ENCODE measurements around the gene IFNL1.

IFNL1 gene

DNA sequence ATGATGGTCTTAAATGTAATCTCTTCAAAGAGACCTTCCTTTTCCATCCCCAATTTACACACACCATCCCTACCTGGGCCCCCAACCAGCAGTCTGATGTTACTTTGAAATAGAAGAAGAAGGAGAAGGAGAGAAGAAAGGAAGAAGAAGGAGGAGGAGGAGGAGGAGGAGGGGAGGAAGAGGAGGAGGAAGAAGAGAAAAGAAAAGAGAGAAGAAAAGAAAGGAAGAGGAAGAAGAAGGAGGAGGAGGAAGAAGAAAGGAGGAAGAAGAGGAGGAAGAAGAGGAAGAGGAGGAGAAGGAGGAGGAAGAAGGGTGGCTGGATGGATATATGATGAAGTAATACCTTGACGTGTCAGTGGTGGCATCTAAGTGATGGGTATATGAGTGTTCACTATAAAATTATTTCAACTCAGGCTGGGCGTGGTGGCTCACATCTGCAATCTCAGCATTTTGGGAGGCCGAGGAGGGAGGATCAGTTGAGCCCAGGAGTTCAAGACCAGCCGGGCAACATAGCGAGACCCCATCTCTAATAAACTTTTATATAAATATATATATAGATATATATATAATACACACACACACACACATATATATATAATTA, 28.1 kb downstream of the IFNL1 start:
- H2BK15ac ChIP-seq (ENCODE audit: low read depth, poor library complexity, severe bottlenecking): no peak overlapping the region
- peaks cover 0 to 3% of the 10 kb centered on the region in 2 experiments for H3K36me3 ChIP-seq (ENCODE audit: control insufficient read depth in 1 of 2, insufficient read depth in 2 of 2, low read depth in 1 of 2, low read length in 2 of 2)
- peaks cover 22 to 29% of the 10 kb centered on the region in 2 experiments for H3K27me3 ChIP-seq (ENCODE audit: control insufficient read depth in 1 of 2, insufficient read depth in 1 of 2, low read length in 2 of 2)
- no peaks in the 10 kb centered on the region for H3K79me1 ChIP-seq (replicated peaks; ENCODE audit: low read length, poor library complexity, severe bottlenecking)
- peaks cover 7% of the 10 kb centered on the region for H3K4me1 ChIP-seq (ENCODE audit: control insufficient read depth, insufficient read depth, low read depth, low read length)
- H3K4me2 ChIP-seq (ENCODE audit: low read length, poor library complexity, severe bottlenecking): no peak overlapping the region
- no peak overlapping the region for H2BK5ac ChIP-seq (ENCODE audit: low read depth, low read length, poor library complexity, severe bottlenecking)
- no peak overlapping the region for H3K4ac ChIP-seq (ENCODE audit: low read depth in 1 of 2, low read length in 2 of 2)
- H3K14ac ChIP-seq (ENCODE audit: low read length in 2 of 2): no peak overlapping the region
- no peak overlapping the region for H3K4me3 ChIP-seq (ENCODE audit: insufficient read depth in 1 of 2, low read depth in 1 of 2, low read length in 2 of 2)
- H3K9ac ChIP-seq (ENCODE audit: low read length): no peak overlapping the region
- H4K91ac ChIP-seq (ENCODE audit: low read length): no peak overlapping the region
- WGBS: 96% methylated on average over 2 of the region's 5 CpGs
- no peak overlapping the region for H4K8ac ChIP-seq (ENCODE audit: low read length)
- no peak overlapping the region for H3K18ac ChIP-seq (ENCODE audit: low read depth in 1 of 2, low read length in 2 of 2)
- H3K27ac ChIP-seq (ENCODE audit: low read length, poor library complexity, severe bottlenecking): no peak overlapping the region
- no peak overlapping the region for H2AK5ac ChIP-seq (ENCODE audit: low read length, severe bottlenecking)
- no peak overlapping the region for H2BK12ac ChIP-seq (ENCODE audit: low read length in 2 of 2)
- no peaks in the 10 kb centered on the region for H3K9me3 ChIP-seq (ENCODE audit: control insufficient read depth, low read length)
- DNase-seq: no peak
- H2BK120ac ChIP-seq (ENCODE audit: low read depth, low read length): no peak overlapping the region
- H2AFZ ChIP-seq (ENCODE audit: low read depth, low read length): no peak overlapping the region
- H3K23ac ChIP-seq (ENCODE audit: low read length in 2 of 2): no peak overlapping the region

DNA sequence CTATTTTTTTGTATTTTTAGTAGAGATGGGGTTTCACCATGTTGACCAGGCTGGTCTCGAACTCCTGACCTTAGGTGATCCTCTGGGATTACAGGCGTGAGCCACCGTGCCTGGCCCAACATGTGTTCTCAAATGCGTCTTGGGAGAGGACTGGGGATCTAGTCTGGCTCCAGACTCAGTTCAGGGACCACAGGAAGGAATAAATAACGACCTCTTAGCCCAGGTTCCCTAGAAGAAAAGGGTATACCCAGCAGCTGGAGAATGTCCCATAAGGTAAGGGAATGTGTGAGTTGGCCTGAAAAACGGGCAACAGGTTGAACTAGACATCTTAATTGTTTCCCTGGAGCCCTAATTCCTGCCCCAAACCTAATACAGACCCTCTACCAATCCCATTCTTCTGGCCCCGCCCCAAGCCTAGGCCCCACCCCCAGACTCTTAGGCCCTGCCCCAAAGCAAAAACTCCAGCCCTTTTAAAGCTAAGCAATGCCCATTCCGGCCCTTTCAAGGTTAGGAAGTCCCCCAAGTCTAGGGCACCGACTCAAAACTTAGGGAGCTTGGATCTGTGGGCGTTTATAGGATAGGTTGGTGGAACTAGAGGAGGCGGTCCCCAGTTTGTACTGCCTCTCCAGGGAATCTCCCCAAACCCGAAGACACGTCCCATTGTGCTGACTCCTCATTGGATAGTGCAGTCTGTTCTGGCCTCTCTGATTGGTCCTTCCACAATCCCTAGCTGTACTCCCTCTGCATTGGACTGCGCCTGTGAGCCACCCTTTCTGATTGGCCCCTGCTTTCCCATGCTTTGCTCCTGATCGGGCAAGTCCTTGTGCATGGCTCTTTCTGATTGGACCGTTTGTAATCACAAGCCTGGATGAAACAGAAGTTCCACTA, 29.8 kb downstream of the IFNL1 start:
- Histone ChIP-seq H3K4me3 (ENCODE audit: insufficient read depth in 1 of 2, low read depth in 1 of 2, low read length in 2 of 2) (no peak overlapping the region), H3K27me3 (ENCODE audit: control insufficient read depth in 1 of 2, insufficient read depth in 1 of 2, low read length in 2 of 2) (peaks cover 14 to 23% of the 10 kb centered on the region in 2 experiments), H3K79me1 (replicated peaks; ENCODE audit: low read length, poor library complexity, severe bottlenecking) (no peaks in the 10 kb centered on the region), H2BK5ac (ENCODE audit: low read depth, low read length, poor library complexity, severe bottlenecking) (no peak overlapping the region), H2BK120ac (ENCODE audit: low read depth, low read length) (no peak overlapping the region), H3K36me3 (ENCODE audit: control insufficient read depth in 1 of 2, insufficient read depth in 2 of 2, low read depth in 1 of 2, low read length in 2 of 2) (no peaks in the 10 kb centered on the region), H2BK12ac (ENCODE audit: low read length in 2 of 2) (no peak overlapping the region), H3K9ac (ENCODE audit: low read length) (no peak overlapping the region), H3K14ac (ENCODE audit: low read length in 2 of 2) (no peak overlapping the region), H4K8ac (ENCODE audit: low read length) (no peak overlapping the region), H2BK15ac (ENCODE audit: low read depth, poor library complexity, severe bottlenecking) (no peak overlapping the region), H3K18ac (ENCODE audit: low read depth in 1 of 2, low read length in 2 of 2) (no peak overlapping the region), H4K91ac (ENCODE audit: low read length) (no peak overlapping the region), H3K27ac (ENCODE audit: low read length, poor library complexity, severe bottlenecking) (no peak overlapping the region), H3K4me2 (ENCODE audit: low read length, poor library complexity, severe bottlenecking) (no peak overlapping the region), H3K23ac (ENCODE audit: low read length in 2 of 2) (no peak overlapping the region), H3K4me1 (ENCODE audit: control insufficient read depth, insufficient read depth, low read depth, low read length) (no peaks in the 10 kb centered on the region), H3K9me3 (ENCODE audit: control insufficient read depth, low read length) (no peaks in the 10 kb centered on the region), H2AFZ (ENCODE audit: low read depth, low read length) (no peak overlapping the region), H2AK5ac (ENCODE audit: low read length, severe bottlenecking) (no peak overlapping the region), H3K4ac (ENCODE audit: low read depth in 1 of 2, low read length in 2 of 2) (no peak overlapping the region)
- peak; percentile 33 for DNase-seq
- WGBS: 77% methylated on average over 15 of the region's 16 CpGs

DNA sequence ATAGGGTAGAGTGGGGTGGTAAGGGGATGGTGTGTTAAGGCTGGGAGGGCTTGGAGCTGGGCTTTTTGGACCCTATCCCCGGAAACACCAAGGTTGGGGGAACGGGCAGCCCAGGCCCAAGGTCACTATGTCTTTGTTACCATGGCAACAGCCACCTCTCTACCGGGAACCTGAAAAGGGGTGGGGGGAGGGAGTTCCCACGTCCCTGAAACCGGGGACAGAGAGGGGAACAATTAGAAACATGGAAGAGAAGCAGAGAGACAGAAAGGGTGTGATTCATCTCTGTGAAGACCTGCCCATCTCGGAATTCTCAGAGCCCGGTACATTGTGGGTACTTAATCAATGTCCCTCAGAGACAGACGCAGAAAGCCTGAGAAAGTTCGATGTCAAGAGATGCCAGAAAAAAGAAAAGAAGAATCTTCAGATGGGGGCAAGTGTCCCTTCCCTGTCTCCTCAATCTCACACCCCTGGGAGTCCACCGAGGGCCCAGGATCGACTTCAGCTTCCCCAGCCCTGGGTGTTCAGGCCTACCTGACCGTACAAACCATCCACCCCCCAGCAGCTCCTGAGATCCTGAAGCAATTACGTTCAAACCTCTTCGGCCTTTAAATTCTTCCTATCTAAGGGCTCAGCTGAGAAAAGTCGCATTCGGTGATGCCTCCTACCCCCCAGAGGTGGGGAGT, 31.3 kb downstream of the IFNL1 start:
- no peak overlapping the region for H2BK5ac ChIP-seq (ENCODE audit: low read depth, low read length, poor library complexity, severe bottlenecking)
- H4K91ac ChIP-seq (ENCODE audit: low read length): no peak overlapping the region
- H3K9ac ChIP-seq (ENCODE audit: low read length): no peak overlapping the region
- H2BK120ac ChIP-seq (ENCODE audit: low read depth, low read length): no peak overlapping the region
- H4K8ac ChIP-seq (ENCODE audit: low read length): no peak overlapping the region
- no peak overlapping the region for H3K27ac ChIP-seq (ENCODE audit: low read length, poor library complexity, severe bottlenecking)
- no peaks in the 10 kb centered on the region for H3K9me3 ChIP-seq (ENCODE audit: control insufficient read depth, low read length)
- no peak overlapping the region for H2AFZ ChIP-seq (ENCODE audit: low read depth, low read length)
- DNase-seq: no peak
- H3K27me3 ChIP-seq (ENCODE audit: control insufficient read depth in 1 of 2, insufficient read depth in 1 of 2, low read length in 2 of 2): peaks cover 6 to 16% of the 10 kb centered on the region in 2 experiments
- H3K4me3 ChIP-seq (ENCODE audit: insufficient read depth in 1 of 2, low read depth in 1 of 2, low read length in 2 of 2): no peak overlapping the region
- H2BK15ac ChIP-seq (ENCODE audit: low read depth, poor library complexity, severe bottlenecking): peak overlapping the region; percentile 74
- no peaks in the 10 kb centered on the region for H3K36me3 ChIP-seq (ENCODE audit: control insufficient read depth in 1 of 2, insufficient read depth in 2 of 2, low read depth in 1 of 2, low read length in 2 of 2)
- H3K4me2 ChIP-seq (ENCODE audit: low read length, poor library complexity, severe bottlenecking): no peak overlapping the region
- no peak overlapping the region for H3K23ac ChIP-seq (ENCODE audit: low read length in 2 of 2)
- H2AK5ac ChIP-seq (ENCODE audit: low read length, severe bottlenecking): no peak overlapping the region
- H3K14ac ChIP-seq (ENCODE audit: low read length in 2 of 2): no peak overlapping the region
- no peak overlapping the region for H2BK12ac ChIP-seq (ENCODE audit: low read length in 2 of 2)
- 69% methylated on average over 15 of the region's 16 CpGs for WGBS
- no peak overlapping the region for H3K4ac ChIP-seq (ENCODE audit: low read depth in 1 of 2, low read length in 2 of 2)
- no peak overlapping the region for H3K18ac ChIP-seq (ENCODE audit: low read depth in 1 of 2, low read length in 2 of 2)
- H3K4me1 ChIP-seq (ENCODE audit: control insufficient read depth, insufficient read depth, low read depth, low read length): no peaks in the 10 kb centered on the region
- H3K79me1 ChIP-seq (replicated peaks; ENCODE audit: low read length, poor library complexity, severe bottlenecking): no peaks in the 10 kb centered on the region
